ENCODE results near the gene ODAM.
A peak's percentile ranks its signal among the peaks of the same experiment; 100 is the strongest.

ODAM gene

GRCh38 chr4:70179811-70180210 is 15.7 kb upstream of the ODAM start:
- H3K4me3 ChIP-seq (ENCODE audit: low read length): no peak overlapping the region
- TF ChIP-seq CTCF (conservative IDR thresholded peaks at IDR 0.05; ENCODE audit: low read length): no peak
- no peak for DNase-seq (ENCODE audit: low read depth)

- no peak for TF ChIP-seq CTCF (conservative IDR thresholded peaks at IDR 0.05; ENCODE audit: low read length)
- H3K4me3 ChIP-seq (ENCODE audit: low read length): no peak overlapping the region
- no peak for DNase-seq (ENCODE audit: low read depth)
Observed at GRCh38 chr4:70181864-70182263, 13.7 kb upstream of the ODAM start.

DNA sequence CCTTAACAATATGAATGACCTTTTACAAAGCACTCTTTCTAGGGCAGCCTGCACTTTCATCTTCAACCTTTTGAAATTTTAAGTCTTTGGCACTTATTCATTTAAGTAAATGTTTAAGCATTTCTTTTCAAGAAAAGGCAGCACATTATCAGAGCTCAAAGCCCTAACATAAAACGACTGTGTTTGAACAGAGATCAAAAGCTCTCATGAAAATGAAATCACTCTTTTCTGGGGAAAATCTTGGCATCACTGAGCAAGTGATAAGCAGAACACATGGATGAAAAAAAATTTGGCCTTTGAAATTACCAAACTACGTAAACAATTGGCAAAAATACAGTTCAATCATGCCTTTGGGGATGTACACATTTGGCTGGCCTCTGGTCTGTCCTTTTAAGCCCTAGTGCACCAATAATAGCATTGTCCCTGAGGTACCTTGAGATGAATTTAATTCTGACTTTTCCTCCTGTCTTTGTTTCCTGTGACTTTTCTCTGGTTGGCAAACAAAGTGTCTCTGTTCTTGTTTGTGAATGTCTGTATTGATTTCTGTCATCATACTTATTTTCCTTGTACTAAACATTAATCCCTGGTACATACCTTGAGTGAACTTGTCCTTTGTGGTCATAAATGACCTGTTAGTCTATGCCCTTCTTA is 12.9 kb upstream of the ODAM start:
- TF ChIP-seq CTCF (conservative IDR thresholded peaks at IDR 0.05; ENCODE audit: low read length): no peak
- DNase-seq (ENCODE audit: low read depth): no peak
- H3K4me3 ChIP-seq (ENCODE audit: low read length): no peak overlapping the region

DNA sequence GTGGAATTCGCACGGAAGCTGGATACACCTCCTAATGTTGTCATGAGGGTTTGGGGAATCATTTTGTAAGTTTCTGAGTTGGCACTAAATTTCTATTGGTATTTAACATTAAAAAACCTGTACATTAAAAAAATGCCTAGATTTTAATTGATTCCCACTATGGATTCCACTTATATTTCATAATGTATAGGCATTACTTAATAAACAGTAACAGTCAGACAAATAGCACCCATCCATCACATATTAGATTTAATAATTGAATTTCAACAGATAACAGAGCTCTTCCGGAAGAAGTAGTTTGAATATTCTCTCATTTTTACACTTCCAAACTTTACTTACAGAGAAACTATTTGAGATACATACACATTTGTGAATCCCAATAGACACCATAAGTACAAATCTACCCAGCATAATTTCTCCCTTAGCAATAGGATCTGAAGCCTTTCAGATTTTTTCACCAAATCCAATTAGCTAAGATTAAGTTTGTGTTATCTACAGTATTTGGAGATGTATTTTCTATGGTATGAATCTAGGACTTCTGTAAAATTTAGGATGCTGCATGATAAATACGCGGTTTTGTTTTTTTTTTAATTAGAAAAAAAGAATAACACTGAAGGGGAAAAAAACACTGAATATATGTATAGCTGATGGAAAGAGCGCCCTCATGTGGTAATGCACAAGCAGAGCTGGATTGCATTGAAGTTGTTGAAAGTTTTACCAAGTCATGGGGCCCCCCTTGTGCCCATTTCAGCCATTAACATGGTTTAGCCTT is 12.2 kb upstream of the ODAM start:
- no peak overlapping the region for H3K4me3 ChIP-seq (ENCODE audit: low read length)
- peak; percentile 60 for TF ChIP-seq CTCF (conservative IDR thresholded peaks at IDR 0.05; ENCODE audit: low read length)
- peak; percentile 31 for DNase-seq (ENCODE audit: low read depth)

GRCh38 chr4:70183940-70184246 is 11.6 kb upstream of the ODAM start:
- no peak for TF ChIP-seq CTCF (conservative IDR thresholded peaks at IDR 0.05; ENCODE audit: low read length)
- DNase-seq (ENCODE audit: low read depth): no peak
- H3K4me3 ChIP-seq (ENCODE audit: low read length): no peak overlapping the region

DNA sequence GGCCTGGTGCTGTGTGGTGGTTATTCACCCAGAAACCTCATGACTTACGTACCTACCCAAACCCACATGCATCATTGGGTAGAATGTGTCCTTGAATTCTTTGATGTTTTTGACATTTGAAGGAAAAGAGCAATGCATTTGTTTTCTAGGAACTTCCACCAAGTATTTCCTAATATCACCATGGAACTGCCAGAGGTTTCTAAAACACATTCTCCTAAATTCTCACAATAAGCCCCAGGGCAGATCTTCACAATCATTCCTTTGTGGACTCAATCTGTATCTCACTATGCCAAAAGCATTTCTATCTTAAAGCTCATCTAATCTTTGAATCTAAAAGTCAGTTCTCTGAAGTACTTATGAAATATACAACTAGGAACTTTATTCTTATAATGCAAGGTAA is 8.3 kb upstream of the ODAM start:
- no peak for TF ChIP-seq CTCF (conservative IDR thresholded peaks at IDR 0.05; ENCODE audit: low read length)
- H3K4me3 ChIP-seq (ENCODE audit: low read length): no peak overlapping the region
- DNase-seq (ENCODE audit: low read depth): no peak

- no peak for DNase-seq (ENCODE audit: low read depth)
- H3K4me3 ChIP-seq (ENCODE audit: low read length): no peak overlapping the region
- no peak for TF ChIP-seq CTCF (conservative IDR thresholded peaks at IDR 0.05; ENCODE audit: low read length)
Observed at GRCh38 chr4:70190579-70190978, 4.9 kb upstream of the ODAM start.

All from AG10803 (cell line).